Ishikawa (cell line): ENCODE results near the gene OTULINL.

ENCODE experiments used
- CEBPB ChIP-seq: IDR thresholded peaks from 2 replicates; pipeline ENCODE4 v1.6.1; 2012
- CREB1 ChIP-seq: IDR thresholded peaks from 2 replicates; pipeline ENCODE4 v1.6.1; 2012; ENCODE audit warnings: low read depth
- EGR1 ChIP-seq: IDR thresholded peaks from 2 replicates; pipeline ENCODE4 v1.6.1; 2012
- EP300 ChIP-seq: IDR thresholded peaks from 2 replicates; pipeline ENCODE4 v1.6.1; 2012; ENCODE audit warnings: borderline replicate concordance
- FOXM1 ChIP-seq: IDR thresholded peaks from 2 replicates; pipeline ENCODE4 v1.6.1; 2012; ENCODE audit warnings: low read depth, borderline replicate concordance
- NFIC ChIP-seq: IDR thresholded peaks from 2 replicates; pipeline ENCODE4 v1.6.1; 2012
- RAD21 ChIP-seq: IDR thresholded peaks from 2 replicates; pipeline ENCODE4 v1.6.1; 2012; ENCODE audit warnings: low read depth
- TAF1 ChIP-seq: IDR thresholded peaks from 2 replicates; pipeline ENCODE4 v1.6.1; 2012; ENCODE audit warnings: low read depth, mild to moderate bottlenecking
- TCF12 ChIP-seq: IDR thresholded peaks from 2 replicates; pipeline ENCODE4 v1.6.1; 2012; ENCODE audit warnings: low read depth
- TEAD4 ChIP-seq: IDR thresholded peaks from 2 replicates; pipeline ENCODE4 v1.6.1; 2012
- YY1 ChIP-seq: IDR thresholded peaks from 2 replicates; pipeline ENCODE4 v1.6.1; 2012; ENCODE audit warnings: low read depth
- ZBTB7A ChIP-seq: IDR thresholded peaks from 2 replicates; pipeline ENCODE4 v1.6.1; 2012; ENCODE audit warnings: low read depth
- TF ChIP-seq, protein P1 (sequence below): IDR thresholded peaks from 2 replicates; pipeline ENCODE4 v1.6.1; 2012; ENCODE audit warnings: low read depth, mild to moderate bottlenecking
- TF ChIP-seq, protein P2 (sequence below): IDR thresholded peaks from 2 replicates; pipeline ENCODE4 v1.6.1; 2012
- TF ChIP-seq, protein P3 (sequence below): IDR thresholded peaks from 2 replicates; pipeline ENCODE4 v1.6.1; 2012

The OTULINL gene

DNA sequence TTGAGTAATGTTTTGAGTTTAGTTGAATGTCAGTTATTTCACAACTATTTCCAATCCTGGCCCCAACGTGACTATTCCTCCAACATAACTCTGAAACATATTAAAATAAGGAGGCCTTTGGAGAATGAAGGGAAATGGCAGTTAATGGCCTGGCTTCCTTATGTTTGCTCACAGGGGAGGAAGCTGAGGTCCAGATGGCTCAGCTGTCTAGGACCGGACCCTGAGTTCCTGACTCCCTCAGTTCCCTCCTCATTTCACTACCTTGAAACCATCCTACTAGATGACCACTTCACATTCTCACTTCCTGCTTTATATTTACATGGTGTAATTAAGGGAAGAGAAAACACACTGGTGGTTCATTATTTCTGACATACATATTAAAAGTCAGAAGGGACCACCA lies 6.6 kb downstream of the OTULINL start:
- TF ChIP-seq CEBPB (no peak), TAF1 (no peak), EGR1 (no peak), CREB1 (no peak), FOXM1 (no peak), NFIC (no peak)
- TF ChIP-seq, protein P1, sequence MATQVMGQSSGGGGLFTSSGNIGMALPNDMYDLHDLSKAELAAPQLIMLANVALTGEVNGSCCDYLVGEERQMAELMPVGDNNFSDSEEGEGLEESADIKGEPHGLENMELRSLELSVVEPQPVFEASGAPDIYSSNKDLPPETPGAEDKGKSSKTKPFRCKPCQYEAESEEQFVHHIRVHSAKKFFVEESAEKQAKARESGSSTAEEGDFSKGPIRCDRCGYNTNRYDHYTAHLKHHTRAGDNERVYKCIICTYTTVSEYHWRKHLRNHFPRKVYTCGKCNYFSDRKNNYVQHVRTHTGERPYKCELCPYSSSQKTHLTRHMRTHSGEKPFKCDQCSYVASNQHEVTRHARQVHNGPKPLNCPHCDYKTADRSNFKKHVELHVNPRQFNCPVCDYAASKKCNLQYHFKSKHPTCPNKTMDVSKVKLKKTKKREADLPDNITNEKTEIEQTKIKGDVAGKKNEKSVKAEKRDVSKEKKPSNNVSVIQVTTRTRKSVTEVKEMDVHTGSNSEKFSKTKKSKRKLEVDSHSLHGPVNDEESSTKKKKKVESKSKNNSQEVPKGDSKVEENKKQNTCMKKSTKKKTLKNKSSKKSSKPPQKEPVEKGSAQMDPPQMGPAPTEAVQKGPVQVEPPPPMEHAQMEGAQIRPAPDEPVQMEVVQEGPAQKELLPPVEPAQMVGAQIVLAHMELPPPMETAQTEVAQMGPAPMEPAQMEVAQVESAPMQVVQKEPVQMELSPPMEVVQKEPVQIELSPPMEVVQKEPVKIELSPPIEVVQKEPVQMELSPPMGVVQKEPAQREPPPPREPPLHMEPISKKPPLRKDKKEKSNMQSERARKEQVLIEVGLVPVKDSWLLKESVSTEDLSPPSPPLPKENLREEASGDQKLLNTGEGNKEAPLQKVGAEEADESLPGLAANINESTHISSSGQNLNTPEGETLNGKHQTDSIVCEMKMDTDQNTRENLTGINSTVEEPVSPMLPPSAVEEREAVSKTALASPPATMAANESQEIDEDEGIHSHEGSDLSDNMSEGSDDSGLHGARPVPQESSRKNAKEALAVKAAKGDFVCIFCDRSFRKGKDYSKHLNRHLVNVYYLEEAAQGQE = no peak
- TF ChIP-seq, protein P2, sequence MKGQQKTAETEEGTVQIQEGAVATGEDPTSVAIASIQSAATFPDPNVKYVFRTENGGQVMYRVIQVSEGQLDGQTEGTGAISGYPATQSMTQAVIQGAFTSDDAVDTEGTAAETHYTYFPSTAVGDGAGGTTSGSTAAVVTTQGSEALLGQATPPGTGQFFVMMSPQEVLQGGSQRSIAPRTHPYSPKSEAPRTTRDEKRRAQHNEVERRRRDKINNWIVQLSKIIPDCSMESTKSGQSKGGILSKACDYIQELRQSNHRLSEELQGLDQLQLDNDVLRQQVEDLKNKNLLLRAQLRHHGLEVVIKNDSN = no peak

DNA sequence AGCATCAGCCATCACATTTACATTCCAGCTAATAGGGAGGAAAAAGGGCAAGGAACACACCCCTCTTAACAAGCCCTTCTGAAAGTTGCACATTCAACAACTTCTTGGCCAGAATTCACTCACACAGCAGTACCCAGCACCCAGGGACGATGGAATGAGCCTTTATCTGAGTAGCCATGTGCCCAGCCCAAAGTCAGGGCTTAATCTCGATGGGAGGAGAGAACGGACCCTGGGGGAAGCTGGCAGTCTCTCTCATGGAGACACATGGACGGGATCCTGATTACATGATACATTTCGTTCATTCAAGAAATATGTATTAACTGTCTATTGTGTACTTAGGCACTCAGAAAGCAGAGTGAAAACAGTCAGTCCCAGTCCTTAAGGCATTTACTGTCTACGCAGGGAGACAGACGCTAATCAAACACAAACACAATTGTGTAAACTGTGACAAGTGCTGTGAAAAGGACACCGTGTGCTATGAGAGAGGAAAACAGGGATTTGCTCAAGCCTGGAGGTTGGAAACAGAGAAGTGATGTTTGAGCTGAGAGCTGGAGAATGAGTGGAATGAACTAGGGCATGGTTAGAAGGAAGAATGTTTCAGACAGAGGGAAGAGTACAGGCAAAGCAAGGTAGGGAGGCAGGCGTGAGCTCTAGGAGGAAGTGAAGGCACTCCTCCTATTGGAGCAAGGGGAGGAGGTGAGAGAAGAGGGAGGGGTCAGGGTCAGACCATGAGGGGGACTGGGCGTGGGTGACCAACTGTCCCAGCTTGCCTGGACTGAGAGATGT lies 7.4 kb downstream of the OTULINL start:
- TF ChIP-seq TEAD4 (no peak), RAD21 (no peak)
- TF ChIP-seq, protein P1 = no peak

DNA sequence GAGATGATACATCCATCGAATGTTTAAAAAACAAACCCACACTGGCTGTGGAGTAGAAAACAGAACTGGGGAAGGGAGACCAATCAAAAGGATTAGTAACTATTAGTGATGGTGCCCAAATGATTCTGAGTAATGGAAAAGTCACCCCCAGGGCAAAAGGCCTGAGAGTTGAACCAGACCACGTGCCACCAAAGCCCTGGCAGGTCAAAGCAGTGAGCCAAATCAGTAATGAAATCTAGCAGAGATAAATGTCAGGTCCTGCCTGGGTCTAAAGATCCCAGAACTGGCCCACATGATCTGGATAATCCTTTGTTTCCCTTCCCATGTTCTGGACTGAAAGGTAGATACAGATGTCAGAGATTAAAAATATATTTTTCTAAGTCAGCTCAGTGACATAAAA lies 9.4 kb downstream of the OTULINL start:
- TF ChIP-seq, protein P1 = no peak
- TF ChIP-seq ZBTB7A = no peak

DNA sequence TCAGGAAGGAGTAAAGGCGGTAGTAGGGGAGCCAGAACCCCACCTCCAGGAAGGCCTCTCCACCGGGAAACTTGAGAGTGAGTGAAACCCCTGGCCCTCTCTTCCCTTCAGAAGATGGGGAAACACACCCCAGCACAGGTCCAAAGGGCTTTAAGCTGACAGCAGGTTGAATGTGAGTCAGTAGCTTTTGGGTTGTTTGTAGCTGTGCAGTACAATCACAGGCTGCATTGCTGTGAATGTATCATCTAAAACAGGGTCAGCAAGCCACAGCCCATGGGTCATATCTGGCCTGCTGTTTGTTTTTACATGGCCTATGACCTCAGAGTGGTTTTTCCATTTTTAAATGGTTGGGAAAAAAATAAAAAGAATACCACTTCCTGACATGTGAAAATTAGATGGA lies 10.0 kb downstream of the OTULINL start:
- TF ChIP-seq FOXM1 (no peak), TCF12 (no peak), ZBTB7A (no peak), CEBPB (no peak), RAD21 (no peak), YY1 (no peak), NFIC (no peak), EGR1 (no peak), TEAD4 (no peak), EP300 (no peak), CREB1 (no peak), TAF1 (no peak)
- TF ChIP-seq, protein P1 = no peak
- TF ChIP-seq, protein P3, sequence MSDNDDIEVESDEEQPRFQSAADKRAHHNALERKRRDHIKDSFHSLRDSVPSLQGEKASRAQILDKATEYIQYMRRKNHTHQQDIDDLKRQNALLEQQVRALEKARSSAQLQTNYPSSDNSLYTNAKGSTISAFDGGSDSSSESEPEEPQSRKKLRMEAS = no peak
- TF ChIP-seq, protein P2 = no peak
